ENCODE results near the gene EID2. TPM values are rescaled to one million over a fixed set of nuclear protein-coding genes. Genes with fewer than 3 reads are reported as not detected.

The EID2 gene
- total and polyA plus RNA-seq, 3 experiments from 2014 or later: 14.0 to 29.2 (median 15.4) TPM

- CTCF ChIA-PET: interaction anchor here (1.0 to 1.3 kb wide), 2 partner anchors 20 to 26 kb away, joined by 3 to 5 read pairs; no protein-coding TSS in a partner anchor
- POLR2A ChIA-PET: interaction anchor here (0.7 kb wide), 1 partner anchor 245 kb away, joined by 4 read pairs; no protein-coding TSS in a partner anchor
- H3K4me3 Mint-ChIP-seq: peak overlapping the region in 6 of 7 donors; percentile 45 to 72 (median 60)
These were observed 40.0 kb downstream of the EID2 start for GRCh38 chr19:39499932-39500331.

GRCh38 chr19:39498798-39499642 is 40.9 kb downstream of the EID2 start, which contains the start of gene DLL3:
TSS of gene DLL3 (plus strand) at chr19:39498947. CDS start at chr19:39498975, 28 bp downstream.
- no peak within 1 kb of the TSS for H3K27ac ChIP-seq (ENCODE audit: low read depth, low read length)
- H3K36me3 ChIP-seq (ENCODE audit: insufficient read depth, low read length): no peaks in the 10 kb centered on the region
- peaks cover 21% of the 10 kb centered on the region for H3K4me1 ChIP-seq (ENCODE audit: insufficient read depth, low read length)
- Mint-ChIP-seq H3K27me3 (peaks cover 35 to 54% of the 10 kb centered on the region in 2 donors), H3K9me3 (peaks cover 0 to 4% (median 0%) of the 10 kb centered on the region in 5 donors), H3K36me3 (no peaks in the 10 kb centered on the region), H3K4me3 (peak within 1 kb of the TSS; percentile 49 to 89 (median 62)), H3K27ac (peak within 1 kb of the TSS in 2 of 8 donors; percentile 17 to 53), H3K4me1 (peaks cover 18 to 29% (median 19%) of the 10 kb centered on the region in 3 donors)
- peak within 1 kb of the TSS; percentile 26 for H3K4me3 ChIP-seq (ENCODE audit: low read length)
- POLR2A ChIA-PET: interaction anchor here (0.7 kb wide), 1 partner anchor 244 kb away, joined by 4 read pairs; no protein-coding TSS in a partner anchor
- no peak for DNase-seq
- CTCF ChIA-PET: interaction anchor here (1.0 to 1.5 kb wide), 2 partner anchors 21 to 34 kb away, joined by 3 to 8 read pairs; partner anchors contain the start of gene EID2B
- H3K9me3 ChIP-seq (ENCODE audit: low read length): no peaks in the 10 kb centered on the region
- H3K27me3 ChIP-seq (ENCODE audit: insufficient read depth, low read length, poor library complexity, severe bottlenecking): peaks cover 26% of the 10 kb centered on the region

More at GRCh38 chr19:39499932-39500331, 40.0 kb downstream of the EID2 start:
- no peak overlapping the region for H3K27ac Mint-ChIP-seq
- H3K9me3 Mint-ChIP-seq: peaks cover 0 to 4% (median 0%) of the 10 kb centered on the region in 5 donors
- Histone ChIP-seq H3K36me3 (ENCODE audit: insufficient read depth, low read length) (no peaks in the 10 kb centered on the region), H3K27ac (ENCODE audit: low read depth, low read length) (no peak overlapping the region), H3K27me3 (ENCODE audit: insufficient read depth, low read length, poor library complexity, severe bottlenecking) (peaks cover 31% of the 10 kb centered on the region), H3K4me1 (ENCODE audit: insufficient read depth, low read length) (peaks cover 21% of the 10 kb centered on the region), H3K4me3 (ENCODE audit: low read length) (no peak overlapping the region), H3K9me3 (ENCODE audit: low read length) (no peaks in the 10 kb centered on the region)
- H3K27me3 Mint-ChIP-seq: peaks cover 43 to 63% of the 10 kb centered on the region in 2 donors
- H3K4me1 Mint-ChIP-seq: peaks cover 18 to 29% (median 19%) of the 10 kb centered on the region in 3 donors
- H3K36me3 Mint-ChIP-seq: no peaks in the 10 kb centered on the region
- no peak for DNase-seq

- Mint-ChIP-seq H3K27ac (peak overlapping the region in 1 of 8 donors; percentile 36), H3K9me3 (peaks cover 0 to 4% (median 0%) of the 10 kb centered on the region in 5 donors), H3K4me1 (peaks cover 15 to 25% (median 18%) of the 10 kb centered on the region in 3 donors), H3K36me3 (no peaks in the 10 kb centered on the region), H3K4me3 (peak overlapping the region; percentile 25 to 89 (median 59)), H3K27me3 (peaks cover 29 to 45% of the 10 kb centered on the region in 2 donors)
- CTCF ChIA-PET: interaction anchor here (0.5 to 1.5 kb wide), 3 partner anchors 35 to 80 kb away, joined by 3 to 8 read pairs (median 3); partner anchors contain the start of gene EID2B
- Histone ChIP-seq H3K36me3 (ENCODE audit: insufficient read depth, low read length) (no peaks in the 10 kb centered on the region), H3K27ac (ENCODE audit: low read depth, low read length) (no peak overlapping the region), H3K27me3 (ENCODE audit: insufficient read depth, low read length, poor library complexity, severe bottlenecking) (peaks cover 25% of the 10 kb centered on the region), H3K4me3 (ENCODE audit: low read length) (peak overlapping the region; percentile 26), H3K4me1 (ENCODE audit: insufficient read depth, low read length) (peaks cover 18% of the 10 kb centered on the region), H3K9me3 (ENCODE audit: low read length) (no peaks in the 10 kb centered on the region)
- POLR2A ChIA-PET: interaction anchor here (0.5 kb wide), 1 partner anchor 16 kb away, joined by 5 read pairs; no protein-coding TSS in a partner anchor
- no peak for DNase-seq
These were observed 41.8 kb downstream of the EID2 start for GRCh38 chr19:39497996-39498797.

DNA sequence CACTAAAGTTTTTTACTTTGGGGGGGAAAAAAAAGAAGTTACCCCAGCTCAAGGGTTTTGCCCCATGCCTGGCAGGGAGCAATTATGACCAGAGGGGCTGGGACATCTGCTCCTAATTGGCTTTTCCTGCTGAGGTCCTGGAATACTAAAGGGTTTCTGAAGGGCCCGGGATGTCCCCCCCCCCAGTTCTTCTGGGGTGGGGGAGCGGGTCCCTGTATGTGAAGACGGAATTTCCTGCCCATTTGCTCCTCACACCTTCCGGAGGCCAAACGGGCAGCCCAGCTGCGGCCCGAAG is 42.3 kb downstream of the EID2 start:
- Mint-ChIP-seq H3K9me3 (peaks cover 0 to 4% (median 0%) of the 10 kb centered on the region in 5 donors), H3K27me3 (peaks cover 28 to 43% of the 10 kb centered on the region in 2 donors), H3K4me1 (peaks cover 13 to 23% (median 18%) of the 10 kb centered on the region in 3 donors), H3K36me3 (peaks cover 0 to 2% (median 0%) of the 10 kb centered on the region in 3 donors), H3K4me3 (peak overlapping the region in 1 of 7 donors; percentile 59), H3K27ac (no peak overlapping the region)
- H3K4me1 ChIP-seq (ENCODE audit: insufficient read depth, low read length): peaks cover 15% of the 10 kb centered on the region
- H3K27ac ChIP-seq (ENCODE audit: low read depth, low read length): no peak overlapping the region
- H3K36me3 ChIP-seq (ENCODE audit: insufficient read depth, low read length): no peaks in the 10 kb centered on the region
- no peaks in the 10 kb centered on the region for H3K9me3 ChIP-seq (ENCODE audit: low read length)
- H3K27me3 ChIP-seq (ENCODE audit: insufficient read depth, low read length, poor library complexity, severe bottlenecking): peaks cover 25% of the 10 kb centered on the region
- POLR2A ChIA-PET: no interaction called here
- CTCF ChIA-PET: interaction anchor here (0.7 to 1.5 kb wide), 2 partner anchors 35 to 57 kb away, joined by 3 to 8 read pairs; partner anchors contain the start of gene EID2B
- H3K4me3 ChIP-seq (ENCODE audit: low read length): no peak overlapping the region
- DNase-seq: no peak

- Histone ChIP-seq H3K27me3 (ENCODE audit: insufficient read depth, low read length, poor library complexity, severe bottlenecking) (peaks cover 20% of the 10 kb centered on the region), H3K36me3 (ENCODE audit: insufficient read depth, low read length) (no peaks in the 10 kb centered on the region), H3K4me3 (ENCODE audit: low read length) (no peak overlapping the region), H3K4me1 (ENCODE audit: insufficient read depth, low read length) (peaks cover 15% of the 10 kb centered on the region), H3K27ac (ENCODE audit: low read depth, low read length) (no peak overlapping the region), H3K9me3 (ENCODE audit: low read length) (no peaks in the 10 kb centered on the region)
- Mint-ChIP-seq H3K27me3 (peaks cover 28 to 36% of the 10 kb centered on the region in 2 donors), H3K36me3 (peaks cover 0 to 9% (median 0%) of the 10 kb centered on the region in 3 donors), H3K4me1 (peaks cover 13 to 23% (median 18%) of the 10 kb centered on the region in 3 donors), H3K27ac (no peak overlapping the region), H3K9me3 (peaks cover 0 to 4% (median 0%) of the 10 kb centered on the region in 5 donors), H3K4me3 (peak overlapping the region in 1 of 7 donors; percentile 36)
- ChIA-PET CTCF (no interaction called here), POLR2A (interaction anchor here (0.6 kb wide), 1 partner anchor 472 kb away, joined by 3 read pairs; no protein-coding TSS in a partner anchor)
- DNase-seq: no peak
These were observed 43.9 kb downstream of the EID2 start for GRCh38 chr19:39496063-39496462.

- Mint-ChIP-seq H3K4me3 (no peak overlapping the region), H3K27me3 (peaks cover 19 to 24% of the 10 kb centered on the region in 2 donors), H3K27ac (no peak overlapping the region), H3K4me1 (peaks cover 11 to 17% (median 14%) of the 10 kb centered on the region in 3 donors), H3K36me3 (peaks cover 0 to 17% (median 0%) of the 10 kb centered on the region in 3 donors), H3K9me3 (no peaks in the 10 kb centered on the region)
- Histone ChIP-seq H3K27me3 (ENCODE audit: insufficient read depth, low read length, poor library complexity, severe bottlenecking) (peaks cover 10% of the 10 kb centered on the region), H3K9me3 (ENCODE audit: low read length) (no peaks in the 10 kb centered on the region), H3K4me3 (ENCODE audit: low read length) (no peak overlapping the region), H3K4me1 (ENCODE audit: insufficient read depth, low read length) (peaks cover 15% of the 10 kb centered on the region), H3K36me3 (ENCODE audit: insufficient read depth, low read length) (peaks cover 6% of the 10 kb centered on the region), H3K27ac (ENCODE audit: low read depth, low read length) (no peak overlapping the region)
- CTCF ChIA-PET: interaction anchor here (1.0 to 1.2 kb wide), 2 partner anchors 20 to 56 kb away, joined by 3 to 4 read pairs; no protein-coding TSS in a partner anchor
- no peak for DNase-seq
- POLR2A ChIA-PET: no interaction called here
These were observed 45.3 kb downstream of the EID2 start for GRCh38 chr19:39494661-39495060.

DNA sequence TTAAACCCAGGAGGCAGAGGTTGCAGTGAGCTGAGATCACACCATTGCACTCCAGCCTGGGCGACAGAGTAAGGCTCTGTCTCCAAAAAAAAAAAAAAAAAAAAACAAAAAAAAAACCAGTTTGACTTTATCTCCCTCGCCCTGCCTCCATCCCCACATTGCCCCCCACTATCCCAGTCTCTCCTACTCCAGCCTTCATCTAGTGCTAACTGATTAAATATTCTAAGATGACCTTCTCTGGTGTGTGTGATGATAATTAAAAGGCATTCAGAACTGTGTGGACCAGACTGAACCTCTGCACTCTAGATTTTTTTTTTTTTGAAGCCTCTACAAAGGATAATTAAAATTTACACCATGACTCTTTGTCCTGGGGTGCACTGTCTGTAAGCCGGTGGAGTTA is 47.2 kb downstream of the EID2 start:
- peaks cover 24% of the 10 kb centered on the region for H3K36me3 ChIP-seq (ENCODE audit: insufficient read depth, low read length)
- CTCF ChIA-PET: interaction anchor here (1.7 kb wide), 1 partner anchor 10 kb away, joined by 6 read pairs; no protein-coding TSS in a partner anchor
- H3K4me3 ChIP-seq (ENCODE audit: low read length): no peak overlapping the region
- Mint-ChIP-seq H3K4me3 (no peak overlapping the region), H3K27ac (no peak overlapping the region), H3K4me1 (no peaks in the 10 kb centered on the region), H3K36me3 (peaks cover 0 to 36% (median 5%) of the 10 kb centered on the region in 3 donors), H3K9me3 (no peaks in the 10 kb centered on the region), H3K27me3 (peaks cover 6 to 9% of the 10 kb centered on the region in 2 donors)
- no peaks in the 10 kb centered on the region for H3K27me3 ChIP-seq (ENCODE audit: insufficient read depth, low read length, poor library complexity, severe bottlenecking)
- POLR2A ChIA-PET: no interaction called here
- DNase-seq: no peak
- peaks cover 1% of the 10 kb centered on the region for H3K4me1 ChIP-seq (ENCODE audit: insufficient read depth, low read length)
- H3K27ac ChIP-seq (ENCODE audit: low read depth, low read length): no peak overlapping the region
- H3K9me3 ChIP-seq (ENCODE audit: low read length): no peaks in the 10 kb centered on the region
